Ureter (tissue), 1 donor: ENCODE data around the gene IGSF11. TPM values are rescaled to one million over a fixed set of nuclear protein-coding genes. Genes with fewer than 3 reads are reported as not detected.

Source experiments
- DNase-seq: peaks from one replicate; pipeline ENCODE4 v3.0.0-alpha.2; 2020; ENCODE audit warnings: low spot score
- total RNA-seq: library from RNA; stranded (reverse); gene quantifications from one replicate; pipeline ENCODE4 v1.2.4, GENCODE V29; 2023
- donor health status: DM: yes; HTN: yes; CAD: no.

Gene IGSF11
- total RNA-seq, 1 donor from 2014 or later = 2.0 TPM

GRCh38 chr3:118951089-118951488 is 83.6 kb downstream of the IGSF11 start:
- DNase-seq = no peak

- no peak for DNase-seq
Measured at GRCh38 chr3:118949113-118949760, 85.4 kb downstream of the IGSF11 start.

GRCh38 chr3:118948146-118948545 is 86.5 kb downstream of the IGSF11 start:
- DNase-seq = no peak

- no peak for DNase-seq
Measured at GRCh38 chr3:118946449-118946848, 88.2 kb downstream of the IGSF11 start.

GRCh38 chr3:118945834-118946233 is 88.8 kb downstream of the IGSF11 start:
- DNase-seq = no peak

- no peak for DNase-seq
Measured at GRCh38 chr3:118943597-118943996, 91.0 kb downstream of the IGSF11 start.

GRCh38 chr3:118942671-118943070 is 92.0 kb downstream of the IGSF11 start:
- no peak for DNase-seq

GRCh38 chr3:118942195-118942594 is 92.5 kb downstream of the IGSF11 start:
- DNase-seq = no peak

GRCh38 chr3:118941236-118941635 is 93.4 kb downstream of the IGSF11 start:
- no peak for DNase-seq

GRCh38 chr3:118938183-118938961 is 96.3 kb downstream of the IGSF11 start:
- no peak for DNase-seq

- no peak for DNase-seq
Measured at GRCh38 chr3:118936811-118937210, 97.8 kb downstream of the IGSF11 start.

GRCh38 chr3:118932822-118933558 is 101.7 kb downstream of the IGSF11 start:
- DNase-seq = no peak

- no peak for DNase-seq
Measured at GRCh38 chr3:118931996-118932395, 102.7 kb downstream of the IGSF11 start.

GRCh38 chr3:118927449-118927848 is 107.2 kb downstream of the IGSF11 start:
- DNase-seq = no peak

- DNase-seq = no peak
Measured at GRCh38 chr3:118912188-118912587, 122.5 kb downstream of the IGSF11 start.

GRCh38 chr3:118910332-118910731 is 124.3 kb downstream of the IGSF11 start:
- no peak for DNase-seq

GRCh38 chr3:118909763-118910162 is 124.9 kb downstream of the IGSF11 start:
- no peak for DNase-seq

GRCh38 chr3:118907909-118908308 is 126.7 kb downstream of the IGSF11 start:
- DNase-seq = no peak

GRCh38 chr3:118900737-118901525 is 133.7 kb downstream of the IGSF11 start:
- DNase-seq = no peak

GRCh38 chr3:118890206-118890605 is 144.4 kb downstream of the IGSF11 start:
- no peak for DNase-seq

- no peak for DNase-seq
Measured at GRCh38 chr3:118889691-118890090, 145.0 kb downstream of the IGSF11 start.

GRCh38 chr3:118886708-118887107 is 147.9 kb downstream of the IGSF11 start:
- DNase-seq = no peak
